Neural cell (in vitro differentiated cells): Measurements from ENCODE around the gene PROC. TPM values are rescaled to one million over a fixed set of nuclear protein-coding genes. Genes with fewer than 3 reads are reported as not detected.

Experiments used
- H2AFZ ChIP-seq: fragments of 200-600, 300-800 bp; sonication (generic), shearing (Covaris generic); 2 replicates; pipeline ENCODE4 v1.6.0; 2014; ENCODE audit warnings: low read depth, mild to moderate bottlenecking, antibody characterized with exemption, low read length, moderate library complexity
- H3F3A ChIP-seq: fragments of 200-600 bp; shearing (Covaris generic); 2 replicates; pipeline ENCODE4 v1.6.1; 2016; ENCODE audit warnings: mild to moderate bottlenecking, moderate library complexity, mixed read lengths, antibody characterized with exemption, low read length; ENCODE audit not compliant: insufficient read depth, poor library complexity, severe bottlenecking
- H3K27ac ChIP-seq: fragments of 200-600, 300-800 bp; sonication (generic), shearing (Covaris generic); 2 replicates; pipeline ENCODE4 v1.5.1; 2014; ENCODE audit warnings: mild to moderate bottlenecking, low read length, moderate library complexity
- H3K27me3 ChIP-seq: fragments of 300-800, 200-600 bp; sonication (generic), shearing (Covaris generic); 2 replicates; pipeline ENCODE4 v1.6.0; 2014; ENCODE audit warnings: mild to moderate bottlenecking, low read depth, low read length, moderate library complexity; ENCODE audit not compliant: insufficient read depth
- H3K36me3 ChIP-seq: fragments of 300-800, 200-600 bp; sonication (generic), shearing (Covaris generic); 2 replicates; pipeline ENCODE4 v1.5.1; 2014; ENCODE audit warnings: mild to moderate bottlenecking, antibody characterized with exemption, low read length, moderate library complexity; ENCODE audit not compliant: insufficient read depth
- H3K4me2 ChIP-seq: fragments of 300-800, 200-600 bp; sonication (generic), shearing (Covaris generic); 2 replicates; pipeline ENCODE4 v1.6.0; 2014; ENCODE audit warnings: mild to moderate bottlenecking, low read length
- H3K4me3 ChIP-seq: fragments of 300-800, 200-600 bp; sonication (generic), shearing (Covaris generic); 2 replicates; pipeline ENCODE4 v1.5.1; 2014; ENCODE audit warnings: mild to moderate bottlenecking, low read length, moderate library complexity
- H3K79me2 ChIP-seq: fragments of 200-600 bp; shearing (Covaris generic); replicated peaks from 2 replicates; pipeline ENCODE4 v1.6.0; 2014; ENCODE audit warnings: mild to moderate bottlenecking, low read length, moderate library complexity; ENCODE audit not compliant: insufficient read depth
- H3K9ac ChIP-seq: fragments of 300-800, 200-600 bp; sonication (generic), shearing (Covaris generic); 2 replicates; pipeline ENCODE4 v1.6.1; 2016; ENCODE audit warnings: mild to moderate bottlenecking, low read length, mixed read lengths
- H3K9me2 ChIP-seq: fragments of 200-600 bp; shearing (Covaris generic); 2 replicates; pipeline ENCODE4 v1.6.1; 2016; ENCODE audit warnings: mild to moderate bottlenecking, low read length, mixed read lengths; ENCODE audit not compliant: insufficient read depth
- H3K9me3 ChIP-seq: fragments of 200-600, 300-800 bp; sonication (generic), shearing (Covaris generic); 2 replicates; pipeline ENCODE4 v1.6.1; 2016; ENCODE audit warnings: mild to moderate bottlenecking, mixed run types, low read length, moderate library complexity, mixed read lengths
- H4K20me1 ChIP-seq: fragments of 200-600 bp; shearing (Covaris generic); 2 replicates; pipeline ENCODE4 v1.6.1; 2016; ENCODE audit warnings: mild to moderate bottlenecking, mixed run types; ENCODE audit not compliant: insufficient read depth
- EP300 ChIP-seq: fragments of 450-650 bp; conservative IDR thresholded peaks from 2 replicates; pipeline ENCODE4 v1.6.1; 2014; ENCODE audit warnings: antibody characterized with exemption, mild to moderate bottlenecking, moderate library complexity; ENCODE audit not compliant: poor library complexity, severe bottlenecking
- EZH2 ChIP-seq: fragments of 200-600, 300-800 bp; shearing (Covaris generic), sonication (generic); IDR thresholded peaks from 2 replicates; pipeline ENCODE4 v1.6.1; 2014; ENCODE audit warnings: antibody characterized with exemption, low read length, borderline replicate concordance, mild to moderate bottlenecking; ENCODE audit not compliant: insufficient read depth, poor library complexity, severe bottlenecking
- MXI1 ChIP-seq: fragments of 450-650 bp; conservative IDR thresholded peaks from 2 replicates; pipeline ENCODE4 v1.6.1; 2014; ENCODE audit warnings: antibody characterized with exemption, mild to moderate bottlenecking; ENCODE audit not compliant: poor library complexity, severe bottlenecking
- POLR2AphosphoS5 ChIP-seq: IDR thresholded peaks from 2 replicates; pipeline ENCODE4 v1.6.1; 2012
- RAD21 ChIP-seq: fragments of 450-650 bp; conservative IDR thresholded peaks from 2 replicates; pipeline ENCODE4 v1.6.1; 2014; ENCODE audit warnings: antibody characterized with exemption, mild to moderate bottlenecking, moderate library complexity
- SMC3 ChIP-seq: fragments of 450-650 bp; conservative IDR thresholded peaks from 2 replicates; pipeline ENCODE4 v1.6.1; 2014; ENCODE audit warnings: antibody characterized with exemption, mild to moderate bottlenecking, moderate library complexity; ENCODE audit not compliant: poor library complexity
- TAF1 ChIP-seq: IDR thresholded peaks from 2 replicates; pipeline ENCODE4 v1.6.1; 2012; ENCODE audit warnings: low read depth
- polyA plus RNA-seq: library from polyadenylated mRNA; depleted of rRNA; stranded (reverse); fragments of >200 nt; gene quantifications from 2 replicates; pipeline ENCODE4 v1.2.3, GENCODE V29; 2014
- TF ChIP-seq, protein P1 (sequence below): IDR thresholded peaks from 2 replicates; pipeline ENCODE4 v1.6.1; 2012; ENCODE audit warnings: borderline replicate concordance
- TF ChIP-seq, protein P2 (sequence below): fragments of 450-650 bp; IDR thresholded peaks from 2 replicates; pipeline ENCODE4 v1.5.1; 2014; ENCODE audit warnings: antibody characterized with exemption, mild to moderate bottlenecking, moderate library complexity; ENCODE audit not compliant: poor library complexity, severe bottlenecking

The PROC gene
- polyA plus RNA-seq, 1 donor from 2014 or later, result 0.33 TPM

DNA sequence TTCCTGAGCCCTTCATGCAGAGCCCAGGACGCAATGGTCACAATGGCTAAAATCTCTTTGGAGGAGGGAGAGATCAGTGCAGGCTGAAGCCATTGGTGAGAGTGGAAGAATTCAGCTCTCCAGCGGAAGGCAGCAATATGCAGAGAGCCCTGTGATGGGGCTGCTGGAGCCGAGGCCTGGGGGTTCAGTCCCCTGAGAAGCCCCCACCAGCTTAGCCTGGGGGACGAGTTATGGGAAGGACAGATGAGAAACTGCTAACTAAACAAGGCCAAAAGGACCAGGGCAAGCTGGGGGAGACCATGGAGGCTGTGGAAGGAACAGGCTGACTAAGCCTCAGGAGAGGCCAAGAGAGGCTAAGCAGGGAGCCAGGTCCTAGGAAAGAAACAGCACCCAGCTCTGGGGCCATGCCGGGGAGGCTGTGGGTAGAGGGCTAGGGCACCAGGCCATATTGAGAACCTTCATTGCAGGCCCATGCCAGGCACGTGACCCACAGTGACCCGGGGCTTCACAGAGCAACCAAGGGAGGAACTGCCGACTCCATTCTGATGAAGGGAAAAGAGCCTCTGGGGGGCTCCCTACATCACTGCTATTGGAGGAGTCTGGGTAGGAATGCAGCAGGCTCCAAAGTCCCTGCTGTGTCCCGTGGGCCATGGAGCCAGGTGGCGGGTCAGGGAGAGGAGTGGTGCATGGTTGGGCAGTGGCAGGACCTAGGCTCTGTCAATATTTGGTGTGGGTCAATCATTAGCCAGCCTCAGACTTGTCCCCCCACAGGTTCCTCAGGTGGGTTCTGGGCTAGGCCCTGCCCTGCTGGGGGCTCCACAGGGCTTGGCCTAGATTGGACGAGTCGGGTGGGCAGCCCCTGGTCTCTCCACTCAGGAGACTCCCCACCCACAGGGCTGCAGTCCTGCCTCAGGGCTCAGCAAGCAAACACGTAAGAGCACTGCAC, 19.8 kb downstream of the PROC start:
- Histone ChIP-seq H3K27ac (no peak overlapping the region), H2AFZ (no peak overlapping the region), H3K27me3 (no peaks in the 10 kb centered on the region), H4K20me1 (no peaks in the 10 kb centered on the region), H3K9me2 (no peaks in the 10 kb centered on the region), H3K9me3 (no peaks in the 10 kb centered on the region), H3K79me2 (no peaks in the 10 kb centered on the region), H3K9ac (no peak overlapping the region), H3F3A (no peaks in the 10 kb centered on the region), H3K4me2 (no peak overlapping the region), H3K36me3 (no peaks in the 10 kb centered on the region), H3K4me3 (no peak overlapping the region)
- TF ChIP-seq POLR2AphosphoS5, result no peak

DNA sequence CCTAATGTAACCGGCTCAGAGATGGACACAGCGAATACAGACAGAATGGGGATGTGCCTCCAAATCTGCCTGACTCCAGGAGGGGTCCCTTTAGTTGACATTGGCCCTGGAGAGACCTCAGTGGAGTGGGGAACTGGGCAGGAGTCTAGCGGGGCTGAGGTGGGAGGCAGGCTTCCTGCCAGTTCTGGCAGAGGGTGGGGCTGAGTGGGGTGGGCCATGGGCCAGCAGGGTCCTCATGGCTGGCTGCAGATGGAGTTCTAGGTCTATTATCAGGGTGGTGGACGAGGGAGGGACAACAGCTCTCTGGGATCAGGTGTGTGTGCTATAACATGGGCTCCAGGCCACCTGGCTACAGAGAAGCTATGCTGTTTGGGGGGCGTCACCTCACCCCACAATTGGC, 21.1 kb downstream of the PROC start:
- TF ChIP-seq EZH2 (no peak), POLR2AphosphoS5 (no peak), RAD21 (no peak), TAF1 (no peak), MXI1 (no peak), SMC3 (no peak), EP300 (no peak)
- TF ChIP-seq, protein P1, sequence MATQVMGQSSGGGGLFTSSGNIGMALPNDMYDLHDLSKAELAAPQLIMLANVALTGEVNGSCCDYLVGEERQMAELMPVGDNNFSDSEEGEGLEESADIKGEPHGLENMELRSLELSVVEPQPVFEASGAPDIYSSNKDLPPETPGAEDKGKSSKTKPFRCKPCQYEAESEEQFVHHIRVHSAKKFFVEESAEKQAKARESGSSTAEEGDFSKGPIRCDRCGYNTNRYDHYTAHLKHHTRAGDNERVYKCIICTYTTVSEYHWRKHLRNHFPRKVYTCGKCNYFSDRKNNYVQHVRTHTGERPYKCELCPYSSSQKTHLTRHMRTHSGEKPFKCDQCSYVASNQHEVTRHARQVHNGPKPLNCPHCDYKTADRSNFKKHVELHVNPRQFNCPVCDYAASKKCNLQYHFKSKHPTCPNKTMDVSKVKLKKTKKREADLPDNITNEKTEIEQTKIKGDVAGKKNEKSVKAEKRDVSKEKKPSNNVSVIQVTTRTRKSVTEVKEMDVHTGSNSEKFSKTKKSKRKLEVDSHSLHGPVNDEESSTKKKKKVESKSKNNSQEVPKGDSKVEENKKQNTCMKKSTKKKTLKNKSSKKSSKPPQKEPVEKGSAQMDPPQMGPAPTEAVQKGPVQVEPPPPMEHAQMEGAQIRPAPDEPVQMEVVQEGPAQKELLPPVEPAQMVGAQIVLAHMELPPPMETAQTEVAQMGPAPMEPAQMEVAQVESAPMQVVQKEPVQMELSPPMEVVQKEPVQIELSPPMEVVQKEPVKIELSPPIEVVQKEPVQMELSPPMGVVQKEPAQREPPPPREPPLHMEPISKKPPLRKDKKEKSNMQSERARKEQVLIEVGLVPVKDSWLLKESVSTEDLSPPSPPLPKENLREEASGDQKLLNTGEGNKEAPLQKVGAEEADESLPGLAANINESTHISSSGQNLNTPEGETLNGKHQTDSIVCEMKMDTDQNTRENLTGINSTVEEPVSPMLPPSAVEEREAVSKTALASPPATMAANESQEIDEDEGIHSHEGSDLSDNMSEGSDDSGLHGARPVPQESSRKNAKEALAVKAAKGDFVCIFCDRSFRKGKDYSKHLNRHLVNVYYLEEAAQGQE, result no peak
- Histone ChIP-seq H3K4me3 (no peak overlapping the region), H2AFZ (no peak overlapping the region), H4K20me1 (no peaks in the 10 kb centered on the region), H3K27me3 (no peaks in the 10 kb centered on the region), H3K9me3 (no peaks in the 10 kb centered on the region), H3K9ac (no peak overlapping the region), H3K79me2 (no peaks in the 10 kb centered on the region), H3K27ac (no peak overlapping the region), H3K9me2 (no peaks in the 10 kb centered on the region), H3K36me3 (no peaks in the 10 kb centered on the region), H3F3A (no peaks in the 10 kb centered on the region), H3K4me2 (no peak overlapping the region)

DNA sequence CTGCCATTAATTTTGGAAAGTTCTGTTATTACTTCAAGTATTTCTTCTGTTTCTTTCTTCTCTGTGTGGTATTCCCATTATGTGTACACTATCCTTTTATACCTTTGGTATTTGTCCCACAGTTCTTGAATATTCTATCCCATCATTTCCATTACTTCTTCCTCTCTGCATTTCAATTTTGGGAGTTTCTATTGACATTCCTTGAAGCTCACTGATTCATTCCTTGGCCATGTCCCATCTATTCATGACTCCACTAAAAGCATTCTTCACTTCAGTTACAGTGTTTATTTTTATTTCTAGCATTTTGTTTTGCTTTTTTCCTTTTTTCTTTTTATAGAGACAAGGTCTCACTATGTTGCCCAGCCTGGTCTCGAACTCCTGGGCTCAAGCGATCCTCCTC, 30.3 kb downstream of the PROC start:
- TF ChIP-seq TAF1, result no peak
- TF ChIP-seq POLR2AphosphoS5, result no peak
- TF ChIP-seq EP300, result no peak
- no peak for TF ChIP-seq RAD21
- TF ChIP-seq, protein P2, sequence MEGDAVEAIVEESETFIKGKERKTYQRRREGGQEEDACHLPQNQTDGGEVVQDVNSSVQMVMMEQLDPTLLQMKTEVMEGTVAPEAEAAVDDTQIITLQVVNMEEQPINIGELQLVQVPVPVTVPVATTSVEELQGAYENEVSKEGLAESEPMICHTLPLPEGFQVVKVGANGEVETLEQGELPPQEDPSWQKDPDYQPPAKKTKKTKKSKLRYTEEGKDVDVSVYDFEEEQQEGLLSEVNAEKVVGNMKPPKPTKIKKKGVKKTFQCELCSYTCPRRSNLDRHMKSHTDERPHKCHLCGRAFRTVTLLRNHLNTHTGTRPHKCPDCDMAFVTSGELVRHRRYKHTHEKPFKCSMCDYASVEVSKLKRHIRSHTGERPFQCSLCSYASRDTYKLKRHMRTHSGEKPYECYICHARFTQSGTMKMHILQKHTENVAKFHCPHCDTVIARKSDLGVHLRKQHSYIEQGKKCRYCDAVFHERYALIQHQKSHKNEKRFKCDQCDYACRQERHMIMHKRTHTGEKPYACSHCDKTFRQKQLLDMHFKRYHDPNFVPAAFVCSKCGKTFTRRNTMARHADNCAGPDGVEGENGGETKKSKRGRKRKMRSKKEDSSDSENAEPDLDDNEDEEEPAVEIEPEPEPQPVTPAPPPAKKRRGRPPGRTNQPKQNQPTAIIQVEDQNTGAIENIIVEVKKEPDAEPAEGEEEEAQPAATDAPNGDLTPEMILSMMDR, result no peak
- TF ChIP-seq MXI1, result no peak
- no peak for TF ChIP-seq SMC3
- TF ChIP-seq, protein P1, result no peak
- TF ChIP-seq EZH2, result no peak
- Histone ChIP-seq H3K36me3 (no peaks in the 10 kb centered on the region), H3K79me2 (no peaks in the 10 kb centered on the region), H3K4me3 (no peak overlapping the region), H3F3A (no peaks in the 10 kb centered on the region), H3K9ac (no peak overlapping the region), H3K27ac (no peak overlapping the region), H4K20me1 (no peaks in the 10 kb centered on the region), H2AFZ (no peak overlapping the region), H3K4me2 (no peak overlapping the region), H3K9me3 (no peaks in the 10 kb centered on the region), H3K27me3 (no peaks in the 10 kb centered on the region), H3K9me2 (no peaks in the 10 kb centered on the region)
